A673 (cell line): ENCODE data around the gene CLTB.

ENCODE experiments used
- EZH2 ChIP-seq: fragments of 200-600 bp; sonication (generic); IDR thresholded peaks from 2 replicates; pipeline ENCODE4 v1.6.1; 2017; ENCODE audit warnings: borderline replicate concordance, low read depth, mild to moderate bottlenecking, mixed read lengths, antibody characterized with exemption, low read length; ENCODE audit not compliant: poor library complexity, severe bottlenecking
- TF ChIP-seq, protein P1 (sequence below): fragments of 300-800, 200-600 bp; sonication (generic); conservative IDR thresholded peaks from 2 replicates; pipeline ENCODE4 v1.5.1; 2017; ENCODE audit warnings: low read depth, mild to moderate bottlenecking, antibody characterized with exemption, low read length, moderate library complexity, mixed read lengths

GRCh38 chr5:176392526-176392925, 23.8 kb downstream of the CLTB start:
- TF ChIP-seq, protein P1, sequence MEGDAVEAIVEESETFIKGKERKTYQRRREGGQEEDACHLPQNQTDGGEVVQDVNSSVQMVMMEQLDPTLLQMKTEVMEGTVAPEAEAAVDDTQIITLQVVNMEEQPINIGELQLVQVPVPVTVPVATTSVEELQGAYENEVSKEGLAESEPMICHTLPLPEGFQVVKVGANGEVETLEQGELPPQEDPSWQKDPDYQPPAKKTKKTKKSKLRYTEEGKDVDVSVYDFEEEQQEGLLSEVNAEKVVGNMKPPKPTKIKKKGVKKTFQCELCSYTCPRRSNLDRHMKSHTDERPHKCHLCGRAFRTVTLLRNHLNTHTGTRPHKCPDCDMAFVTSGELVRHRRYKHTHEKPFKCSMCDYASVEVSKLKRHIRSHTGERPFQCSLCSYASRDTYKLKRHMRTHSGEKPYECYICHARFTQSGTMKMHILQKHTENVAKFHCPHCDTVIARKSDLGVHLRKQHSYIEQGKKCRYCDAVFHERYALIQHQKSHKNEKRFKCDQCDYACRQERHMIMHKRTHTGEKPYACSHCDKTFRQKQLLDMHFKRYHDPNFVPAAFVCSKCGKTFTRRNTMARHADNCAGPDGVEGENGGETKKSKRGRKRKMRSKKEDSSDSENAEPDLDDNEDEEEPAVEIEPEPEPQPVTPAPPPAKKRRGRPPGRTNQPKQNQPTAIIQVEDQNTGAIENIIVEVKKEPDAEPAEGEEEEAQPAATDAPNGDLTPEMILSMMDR: no peak
- no peak for TF ChIP-seq EZH2
